Kasumi-1 (cell line): ENCODE measurements around the gene SEMA3D.
A peak's percentile ranks its signal among the peaks of the same experiment; 100 is the strongest.

Experiments used
- DNase-seq, 2 experiments: peaks; one replicate each; lab custom pipeline; 2025; lab: John Stamatoyannopoulos, UW

SEMA3D gene

DNA sequence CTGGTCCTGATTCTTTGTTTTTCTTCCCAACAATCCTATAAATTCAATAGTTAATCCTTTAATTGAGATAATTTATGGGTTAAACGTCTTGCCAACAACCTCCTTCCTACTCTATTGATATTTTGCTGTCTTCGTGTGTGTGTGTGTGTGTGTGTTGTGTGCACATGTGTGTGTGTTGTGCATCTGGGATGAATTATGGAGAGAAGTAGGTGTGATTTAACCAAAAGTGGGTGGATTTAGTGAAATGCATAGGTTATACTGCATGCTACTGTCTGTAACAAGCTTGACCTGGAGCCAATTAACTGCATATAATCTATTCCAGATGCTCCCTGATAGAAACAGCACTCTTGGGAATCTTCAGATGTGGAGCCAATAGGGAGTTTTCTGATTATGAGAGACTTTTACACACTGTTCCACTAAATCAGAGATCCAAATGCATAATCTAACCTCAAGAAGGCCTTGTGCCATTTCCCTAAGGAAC lies 61.2 kb downstream of the SEMA3D start:
- no peak for DNase-seq

DNA sequence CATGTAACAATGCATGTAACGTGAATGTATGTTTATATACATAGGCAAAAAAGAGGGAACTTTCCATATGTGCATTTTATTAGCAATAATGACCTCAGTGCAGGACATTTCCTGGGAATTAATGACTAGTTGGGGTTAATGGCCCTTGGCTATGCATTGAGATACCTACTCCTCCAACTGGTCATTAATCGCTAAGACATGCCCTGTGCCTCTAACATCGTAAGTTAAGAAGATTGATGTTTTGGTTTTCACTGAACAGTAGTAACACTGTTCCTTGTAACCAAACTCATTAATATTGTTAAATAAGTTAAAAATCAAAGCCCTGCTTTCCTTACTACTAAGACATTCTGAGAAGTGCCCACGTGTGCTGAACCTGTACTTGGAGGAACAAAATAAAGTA lies 61.7 kb downstream of the SEMA3D start:
- no peak for DNase-seq

DNA sequence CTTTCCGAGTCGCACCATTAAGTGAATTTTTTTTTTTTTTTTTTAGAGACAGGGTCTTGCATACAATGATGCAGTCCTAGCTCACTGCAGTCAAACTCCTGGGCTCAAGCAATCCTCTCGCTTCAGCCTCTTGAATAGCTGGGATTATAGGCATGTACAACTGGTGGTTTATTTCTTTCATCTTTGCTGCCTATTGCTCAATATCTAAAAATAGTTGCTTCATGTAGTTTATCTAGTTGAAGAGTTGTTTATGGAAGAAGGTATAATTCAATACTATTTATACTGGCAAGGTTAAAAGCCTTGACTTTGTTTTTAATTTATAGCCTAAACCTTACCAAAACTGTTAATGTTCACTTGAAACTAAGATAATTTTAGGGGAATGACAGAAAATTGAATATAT lies 66.9 kb downstream of the SEMA3D start:
- no peak for DNase-seq

DNA sequence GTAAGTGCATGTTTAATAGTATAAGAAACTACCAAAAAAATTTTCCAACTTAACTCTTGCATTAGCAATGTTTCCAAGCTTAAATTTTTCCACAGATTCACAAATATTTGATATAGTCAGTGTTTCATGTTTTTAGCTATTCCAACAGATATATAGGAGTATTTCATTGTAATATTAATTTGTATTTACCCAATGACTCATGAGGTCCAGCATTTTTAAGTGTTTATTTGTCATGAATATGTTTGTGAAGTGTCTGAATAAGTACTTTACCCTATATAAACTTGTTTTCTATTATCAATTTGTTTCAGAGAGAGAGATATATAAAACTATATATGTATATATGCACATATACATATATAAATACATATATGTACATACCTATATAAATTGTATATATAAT lies 71.0 kb downstream of the SEMA3D start:
- DNase-seq: no peak

DNA sequence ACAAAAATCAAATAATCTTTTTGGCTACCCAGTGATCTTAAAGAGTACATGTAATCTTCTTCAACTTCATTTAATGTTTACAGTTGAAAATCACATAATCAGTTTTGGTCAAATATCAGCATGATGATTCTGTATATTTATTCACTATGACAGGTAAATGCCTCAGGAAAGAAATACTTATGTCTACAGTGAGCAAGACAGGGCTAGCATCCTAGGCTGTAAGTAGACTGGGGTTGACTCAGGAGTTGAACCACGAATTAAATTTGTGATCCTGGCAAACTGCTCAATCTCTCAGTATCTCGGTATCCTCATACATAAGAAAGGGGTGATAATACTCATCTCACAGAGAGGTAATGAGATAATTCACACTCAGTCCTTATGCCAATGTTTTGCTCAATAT lies 71.8 kb downstream of the SEMA3D start:
- DNase-seq: no peak

DNA sequence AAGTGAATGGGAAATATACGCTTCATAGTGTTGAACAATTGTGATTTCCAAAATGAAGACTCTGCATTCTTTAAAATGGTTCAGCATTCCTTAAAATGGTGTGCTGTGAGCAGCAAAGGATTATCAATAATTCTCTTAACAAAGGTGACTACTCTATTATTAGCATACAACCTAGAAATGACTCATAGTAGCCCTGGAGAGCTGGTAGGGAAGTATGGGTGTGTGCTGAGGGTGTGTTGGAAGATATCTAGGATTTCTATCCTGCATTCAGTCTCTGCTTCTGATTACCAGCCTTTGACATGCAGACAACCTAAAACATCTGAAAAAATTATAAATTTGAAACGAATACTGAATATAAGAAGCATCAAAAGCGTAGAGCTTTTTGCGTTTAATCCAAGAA lies 72.5 kb downstream of the SEMA3D start:
- no peak for DNase-seq

DNA sequence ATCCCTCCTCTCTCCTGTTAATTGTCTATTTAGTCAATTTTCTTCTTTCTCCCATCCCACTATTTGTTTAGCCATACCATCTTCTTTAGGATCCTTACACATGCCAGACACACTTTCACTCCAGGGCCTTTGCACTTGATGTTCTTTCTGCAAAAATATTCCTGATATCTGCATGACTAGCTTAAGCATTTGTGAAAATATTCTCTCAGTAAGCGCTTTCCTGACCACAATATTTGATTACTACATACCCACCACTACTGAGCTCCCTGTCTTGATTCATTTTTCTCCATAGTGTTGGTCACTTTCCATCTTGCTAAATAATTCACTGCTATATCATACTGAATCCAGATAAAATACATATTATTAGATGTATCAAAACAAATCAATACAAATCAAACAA lies 75.1 kb downstream of the SEMA3D start:
- no peak for DNase-seq

DNA sequence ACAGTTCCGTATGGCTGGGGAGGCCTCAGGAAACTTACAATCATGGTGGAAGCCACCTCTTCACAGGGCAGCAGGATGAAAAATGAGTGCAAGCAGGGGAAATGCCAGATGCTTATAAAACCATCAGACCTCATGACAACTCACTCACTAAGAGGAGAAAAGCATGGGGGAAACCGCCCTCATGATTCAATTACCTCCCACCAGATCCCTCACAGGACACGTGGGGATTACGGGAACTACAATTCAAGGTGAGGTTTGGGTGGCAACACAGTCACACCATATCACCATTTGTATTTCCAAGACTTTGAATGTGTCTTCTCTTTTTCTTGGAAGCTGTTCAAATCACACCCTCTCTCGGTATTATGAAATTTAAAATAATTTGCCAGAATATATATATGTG lies 80.1 kb downstream of the SEMA3D start:
- DNase-seq: no peak

DNA sequence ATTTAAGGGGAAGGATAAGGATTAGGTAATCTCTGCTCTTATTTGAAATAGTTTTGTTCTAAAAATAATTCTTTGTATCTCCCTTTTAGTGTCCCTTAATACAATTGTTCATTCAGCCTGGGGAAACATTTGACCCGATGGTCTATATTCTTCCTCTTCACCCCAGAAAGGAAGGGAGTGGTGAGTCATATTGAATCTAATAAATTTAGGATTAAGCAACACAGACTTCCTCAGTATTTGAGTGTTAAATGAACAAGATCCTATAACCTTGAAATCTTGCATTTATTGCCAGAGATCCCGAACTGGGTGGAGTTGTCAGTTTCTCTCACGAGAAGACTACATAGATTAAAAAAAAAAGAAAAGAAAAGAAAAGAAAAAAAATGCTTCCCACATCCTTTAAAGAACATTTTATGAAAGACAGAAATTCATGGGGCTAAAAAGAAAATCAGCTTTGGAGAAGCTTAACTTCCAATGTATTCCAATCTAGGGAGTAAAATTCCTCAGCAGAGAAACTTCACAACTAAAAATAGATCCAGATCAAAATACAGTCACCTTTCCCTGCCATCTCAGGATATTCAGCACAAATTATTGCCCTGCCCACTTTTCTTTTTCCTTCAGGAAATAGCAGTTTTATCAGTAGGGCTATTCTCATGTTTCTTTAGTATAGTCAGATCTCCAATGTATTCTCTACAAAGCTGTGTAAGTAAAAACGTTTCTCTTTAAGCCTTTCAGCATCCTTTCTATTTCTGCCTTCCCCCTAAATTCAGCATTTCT lies 82.2 kb downstream of the SEMA3D start:
- peak; percentile 12 to 41 for DNase-seq

DNA sequence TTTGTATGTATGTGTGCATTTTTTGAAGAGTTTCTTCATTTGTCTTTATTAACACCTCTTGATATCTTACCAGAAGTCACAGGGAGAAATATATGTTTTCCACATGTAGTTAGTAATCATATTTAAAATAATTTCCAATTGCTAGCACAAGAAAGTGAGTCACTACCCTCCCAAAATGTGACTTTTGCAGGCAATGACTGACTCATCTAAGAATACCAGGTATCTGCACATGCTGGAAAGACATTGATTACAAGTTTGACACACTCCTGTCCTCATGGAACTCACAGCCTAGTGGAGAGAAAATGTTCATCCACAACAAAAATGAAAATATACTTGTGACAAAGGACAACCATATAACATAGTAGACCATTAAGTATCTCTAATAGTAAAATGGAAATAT lies 82.9 kb downstream of the SEMA3D start:
- no peak for DNase-seq

DNA sequence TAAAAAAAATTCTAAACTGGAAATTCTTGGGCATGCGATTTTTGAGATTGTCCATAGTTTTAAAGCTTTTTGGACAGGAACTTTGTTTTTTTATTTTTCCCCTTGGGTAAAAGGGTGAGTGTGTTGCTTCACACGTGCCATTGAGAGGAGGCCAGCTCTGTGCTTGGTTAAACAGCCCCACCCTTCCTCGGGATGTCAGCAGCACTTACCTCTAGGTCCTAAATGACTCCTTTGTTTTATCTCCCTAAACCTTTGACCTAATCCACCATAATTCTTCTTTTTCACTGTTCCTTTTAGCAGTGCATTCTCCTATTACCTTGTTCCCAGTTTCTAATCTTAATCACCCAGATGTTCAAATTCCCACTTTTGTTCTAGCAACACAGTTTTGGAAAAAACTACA lies 83.5 kb downstream of the SEMA3D start:
- no peak for DNase-seq

DNA sequence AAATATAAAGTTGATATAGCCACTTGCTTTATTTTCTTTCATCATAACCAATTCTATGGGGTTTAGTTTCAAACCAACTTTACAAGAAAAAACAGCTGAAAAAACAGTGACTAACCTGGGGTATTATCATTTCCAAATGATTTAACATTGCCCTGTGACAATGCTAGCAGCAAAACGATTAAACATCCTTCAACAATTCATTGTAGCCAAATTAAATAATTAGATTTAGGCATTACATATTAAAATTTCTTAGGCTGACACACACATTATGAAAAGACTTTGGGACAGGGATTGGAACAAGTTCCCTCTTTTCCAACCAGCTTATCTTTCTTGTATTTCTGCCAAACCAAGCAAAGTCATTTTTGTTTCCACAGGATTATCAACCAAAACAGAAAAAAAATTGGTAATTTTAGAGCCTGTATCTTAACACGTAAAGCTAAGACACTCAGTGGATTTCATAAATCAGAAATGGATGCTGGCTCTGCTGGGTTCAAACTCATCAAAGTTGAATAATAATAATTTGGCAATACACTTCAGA lies 84.0 kb downstream of the SEMA3D start:
- no peak for DNase-seq

DNA sequence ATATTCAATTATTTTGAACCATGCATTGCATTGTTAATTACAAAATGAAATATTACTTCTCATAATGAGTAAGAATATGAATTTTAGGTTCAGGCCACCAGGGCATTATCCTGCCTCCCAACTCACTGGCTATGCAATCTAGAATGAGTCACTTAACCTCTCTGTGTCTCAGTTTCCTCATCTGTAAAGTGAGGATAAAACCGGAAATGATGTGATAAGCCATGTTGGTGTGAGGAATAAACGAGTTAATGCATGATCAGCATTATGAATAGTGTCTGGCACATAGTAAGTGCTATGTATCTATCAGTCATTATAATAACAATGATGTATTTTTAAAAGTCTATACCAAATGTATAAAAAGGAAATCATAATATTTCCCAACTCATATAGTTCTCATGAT lies 85.5 kb downstream of the SEMA3D start:
- no peak for DNase-seq

DNA sequence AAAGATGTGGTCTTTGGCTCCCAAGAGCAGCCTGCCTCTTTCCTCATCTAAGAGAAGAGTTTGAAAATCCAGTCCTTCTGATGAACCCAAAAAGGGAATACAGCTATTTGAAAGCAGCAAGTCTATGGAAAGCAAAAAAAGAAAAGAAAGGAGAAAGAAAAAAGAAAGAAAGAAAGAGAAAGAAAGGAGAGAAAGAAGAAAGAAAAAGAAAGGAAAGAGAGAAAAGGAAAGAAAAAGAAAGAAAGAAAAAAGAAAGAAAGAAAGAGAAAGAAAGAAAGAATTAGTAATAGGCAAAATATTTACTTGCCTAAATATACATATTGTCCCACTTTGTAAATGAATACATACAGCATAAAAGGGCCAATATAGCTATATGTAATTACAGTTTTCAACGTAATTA lies 89.0 kb downstream of the SEMA3D start:
- DNase-seq: no peak

DNA sequence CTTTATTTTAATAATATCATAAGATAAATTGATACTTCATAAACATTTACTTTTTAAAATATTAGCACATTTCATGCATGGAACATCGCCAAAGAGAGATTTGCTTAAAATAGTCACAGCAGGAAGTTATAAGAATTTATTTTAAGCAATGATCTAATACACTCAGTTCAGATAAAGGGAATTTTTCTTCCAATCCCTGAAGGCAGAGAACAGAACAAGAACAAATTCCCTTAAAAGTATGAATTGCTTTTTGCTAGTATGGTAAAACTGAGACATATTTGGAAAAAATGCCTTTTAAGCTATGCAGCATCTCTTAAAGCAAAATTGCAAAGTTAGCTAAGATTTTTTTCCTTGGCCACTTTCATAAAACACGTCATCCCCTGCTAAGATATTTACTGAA lies 91.0 kb downstream of the SEMA3D start:
- no peak for DNase-seq

DNA sequence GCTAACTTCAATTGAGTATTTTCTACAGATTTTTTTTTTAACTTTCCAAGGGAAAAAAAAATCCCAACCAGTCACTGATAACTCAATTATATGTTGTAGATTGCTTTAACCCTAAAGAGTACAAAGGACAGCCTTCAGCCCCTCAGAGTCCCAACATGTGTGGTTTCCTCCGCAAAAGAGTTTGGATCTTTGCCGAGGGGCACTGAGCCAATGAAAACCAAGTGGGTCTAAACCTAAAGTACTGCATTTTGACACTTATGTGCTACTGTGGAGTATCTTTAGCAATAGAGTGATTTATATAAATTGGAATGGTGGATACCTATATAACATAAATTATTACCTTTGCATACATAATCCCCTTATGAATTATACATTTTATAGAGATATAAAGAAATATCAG lies 91.5 kb downstream of the SEMA3D start:
- no peak for DNase-seq

DNA sequence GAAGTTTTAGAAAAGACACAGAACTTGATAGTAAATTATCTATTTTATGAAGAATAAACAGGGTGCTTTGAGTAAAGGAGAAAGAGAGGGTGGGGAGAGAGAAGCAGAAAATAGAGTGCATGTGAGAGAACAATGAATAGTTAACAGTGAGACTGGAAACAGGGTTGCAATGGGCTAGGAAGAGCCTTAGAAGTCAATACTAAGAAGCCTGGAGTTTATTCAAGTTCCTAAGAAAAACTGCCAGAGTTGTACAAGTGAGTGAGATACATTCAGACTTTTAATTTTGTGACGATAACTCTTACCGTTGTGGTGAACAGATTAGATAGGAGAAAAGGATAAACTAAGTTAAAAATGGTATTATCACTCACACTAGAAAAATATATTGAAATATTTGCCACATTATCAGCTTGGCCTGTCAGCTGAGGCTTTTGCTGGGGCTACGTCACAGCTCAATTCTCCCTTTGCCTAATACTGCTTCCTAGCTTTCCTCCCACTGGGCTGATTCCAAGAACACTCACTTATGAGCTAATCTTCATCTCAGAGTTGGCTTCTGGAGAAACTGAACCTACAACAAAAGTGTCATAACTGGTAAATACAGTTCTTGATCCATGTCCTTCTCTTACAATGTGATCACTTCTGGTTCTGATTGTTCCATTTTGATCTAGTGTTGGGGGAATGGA lies 92.7 kb downstream of the SEMA3D start:
- no peak for DNase-seq

DNA sequence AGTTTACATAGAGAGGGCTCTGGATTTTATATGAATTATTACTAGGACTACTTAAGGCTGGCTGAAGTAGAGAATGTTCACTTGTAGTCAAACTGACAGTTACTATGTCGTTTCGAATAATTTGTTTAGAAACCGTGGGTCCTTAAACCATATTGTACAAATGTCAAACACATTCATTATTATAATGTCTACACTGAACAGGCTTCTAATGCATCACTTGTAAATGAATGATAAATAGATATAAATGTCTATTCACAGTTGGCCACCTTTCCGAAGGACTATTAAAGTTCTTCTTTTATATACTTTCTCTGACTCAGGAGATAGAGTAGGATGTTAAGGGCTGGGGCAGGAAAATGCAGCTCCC lies 95.3 kb downstream of the SEMA3D start:
- no peak for DNase-seq

DNA sequence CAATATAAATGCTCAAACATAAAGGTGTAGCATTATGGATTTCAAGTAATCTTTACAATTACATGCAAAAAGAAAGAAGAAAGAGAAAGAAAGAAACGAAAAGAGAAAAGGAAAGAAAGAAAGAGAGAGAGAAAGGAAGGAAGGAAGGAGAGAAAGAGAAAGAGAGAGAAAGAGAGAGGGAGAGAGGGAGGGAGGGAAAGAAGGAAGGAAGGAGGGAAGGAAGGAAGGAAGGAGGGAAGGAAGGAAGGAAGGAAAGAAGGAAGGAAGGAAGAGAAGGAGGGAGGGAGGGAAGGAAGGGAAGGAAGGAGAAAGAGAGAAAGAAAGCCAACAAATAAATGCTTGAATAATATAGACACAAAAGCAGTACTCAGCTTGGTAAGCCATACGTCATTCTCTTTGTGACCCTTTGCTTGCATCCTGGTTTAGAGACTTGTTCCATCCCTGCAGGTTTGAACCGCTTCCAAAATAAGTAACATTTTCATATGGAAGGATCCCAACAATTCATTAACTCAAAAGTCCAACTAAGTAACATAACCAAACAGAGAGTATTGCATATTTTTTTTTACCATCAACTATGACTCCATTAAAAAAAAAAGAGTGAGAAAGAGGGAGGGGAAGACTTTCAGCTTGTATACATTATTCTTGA lies 95.8 kb downstream of the SEMA3D start:
- no peak for DNase-seq

DNA sequence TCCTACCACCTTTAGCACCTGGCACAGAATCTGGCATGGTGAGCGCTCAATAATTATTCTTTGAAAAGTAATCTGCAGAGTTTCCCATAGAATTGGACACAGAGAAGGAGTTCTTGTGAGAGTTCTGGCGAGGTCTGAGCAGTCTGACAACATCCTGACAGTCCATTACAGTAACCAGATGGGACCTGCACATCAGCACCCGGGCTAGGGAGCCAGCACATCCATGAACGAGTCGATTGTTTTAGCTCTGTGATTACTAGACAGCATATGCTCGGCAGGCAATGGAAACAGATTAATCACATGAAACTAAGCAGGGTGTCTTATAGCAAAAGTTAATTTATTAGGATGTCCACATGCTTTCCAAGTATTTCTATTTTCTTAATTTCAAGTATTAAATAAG lies 96.7 kb downstream of the SEMA3D start:
- DNase-seq: no peak

DNA sequence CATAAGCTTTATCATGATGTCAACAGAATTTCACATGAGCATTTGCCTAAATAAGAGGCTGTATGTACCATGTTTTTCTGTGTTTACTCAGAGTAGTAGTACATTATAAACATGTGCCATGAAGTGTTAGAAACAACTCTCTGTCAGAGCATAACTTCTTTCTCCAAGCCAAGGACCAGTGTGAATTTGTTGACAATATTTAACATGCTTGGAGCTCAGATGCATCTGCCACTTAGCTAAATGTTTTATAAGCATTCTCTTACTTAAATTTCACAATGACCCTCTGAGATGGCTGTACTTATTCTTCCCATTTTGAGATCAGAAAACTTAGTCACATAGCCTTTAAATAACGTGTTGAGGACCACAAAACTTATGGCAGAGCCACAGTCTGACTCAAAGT lies 105.0 kb downstream of the SEMA3D start:
- no peak for DNase-seq

DNA sequence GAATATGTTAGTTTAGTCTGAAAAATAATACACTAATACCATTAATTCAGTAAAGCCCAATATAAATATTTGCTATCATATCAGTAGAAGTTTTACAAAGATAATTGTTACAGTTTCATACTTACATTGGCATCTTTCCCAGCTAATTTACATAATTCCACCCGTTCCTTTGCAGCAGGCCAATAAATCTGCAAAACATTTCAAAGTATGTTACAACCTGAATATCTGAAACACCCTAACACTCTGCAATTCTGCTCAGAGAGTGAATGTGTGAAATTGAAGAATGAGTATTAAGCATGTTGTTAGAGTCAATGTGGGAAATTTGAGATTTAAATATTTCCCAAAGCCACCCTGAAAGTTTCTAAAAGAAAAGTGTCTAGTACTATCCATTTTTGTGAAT lies 105.5 kb downstream of the SEMA3D start:
- no peak for DNase-seq

DNA sequence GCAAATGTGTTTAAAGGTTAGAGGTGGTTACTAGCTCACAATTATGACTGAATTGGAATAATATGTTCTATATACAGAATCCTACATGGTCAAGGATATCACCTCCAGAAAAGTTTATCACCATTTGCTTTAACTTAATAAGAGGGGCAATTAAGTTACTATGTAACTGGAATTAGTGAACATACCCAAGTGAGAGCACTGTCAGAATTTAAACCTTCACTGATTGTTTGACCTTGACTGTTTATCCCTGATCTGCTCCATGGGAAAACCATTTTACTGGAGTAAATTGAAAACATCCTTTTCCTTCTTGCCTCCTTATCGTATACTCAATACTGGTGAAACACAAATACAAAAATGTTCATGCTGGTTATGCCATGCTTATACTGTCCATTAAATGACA lies 107.4 kb downstream of the SEMA3D start:
- no peak for DNase-seq
